NCI-H2227 (cell line): ENCODE results near the gene ZNF496.

Source experiments
- DNase-seq: peaks from one replicate; lab custom pipeline; 2025; ENCODE audit not compliant: unreplicated experiment; lab: John Stamatoyannopoulos, UW

The ZNF496 gene

GRCh38 chr1:247329097-247329617 lies 2.5 kb downstream of the ZNF496 start:
- DNase-seq = no peak

DNA sequence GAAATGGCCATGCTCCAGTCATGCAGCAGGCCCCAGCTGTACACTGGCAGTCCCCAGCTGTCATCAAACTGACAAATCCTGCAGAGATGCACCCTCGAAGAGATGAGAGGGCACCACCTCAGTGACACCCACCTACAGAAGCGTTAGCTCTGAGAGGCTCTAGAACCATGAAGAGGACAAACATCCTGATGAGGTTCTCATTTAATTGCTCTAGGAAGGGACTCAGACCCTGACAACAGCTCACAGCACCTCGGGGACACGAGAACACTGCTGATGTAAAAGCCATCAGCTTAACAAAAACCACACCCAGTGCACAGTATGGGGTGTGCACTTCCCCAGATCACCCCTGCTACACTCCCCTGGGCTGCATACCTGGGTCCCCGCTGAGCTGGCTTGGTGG lies 3.4 kb downstream of the ZNF496 start:
- no peak for DNase-seq

- DNase-seq = no peak
Observed at GRCh38 chr1:247326411-247327130, 5.1 kb downstream of the ZNF496 start.

- DNase-seq = no peak
Observed at GRCh38 chr1:247324923-247325322, 6.7 kb downstream of the ZNF496 start.

DNA sequence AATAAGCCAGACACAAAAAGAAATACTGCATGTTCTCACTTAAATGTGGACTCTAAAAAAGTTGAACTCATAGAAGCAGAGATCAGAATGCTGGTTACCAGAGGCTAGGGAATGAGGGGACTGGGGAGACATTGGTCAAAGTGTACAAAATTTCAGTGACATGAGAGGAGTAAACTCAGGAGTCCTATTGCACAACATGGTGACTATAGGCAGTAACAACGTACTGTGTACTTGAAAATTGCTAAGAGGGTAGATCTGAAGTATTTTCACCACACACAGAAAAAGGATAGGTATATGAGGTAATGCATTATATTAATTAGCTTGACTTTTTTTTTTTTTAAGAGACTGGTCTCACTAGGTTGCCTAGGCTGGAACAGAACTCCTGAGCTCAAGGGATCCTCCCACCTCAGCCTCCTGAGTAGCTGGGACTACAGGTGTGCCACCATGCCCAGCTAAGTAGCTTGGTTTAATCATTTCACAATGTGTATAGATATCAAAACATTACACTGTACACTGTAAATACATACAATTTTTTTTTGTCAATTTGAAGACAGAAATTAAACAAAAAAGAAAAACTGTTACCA lies 7.4 kb downstream of the ZNF496 start:
- DNase-seq = no peak

GRCh38 chr1:247322849-247323586 lies 8.6 kb downstream of the ZNF496 start:
- no peak for DNase-seq

DNA sequence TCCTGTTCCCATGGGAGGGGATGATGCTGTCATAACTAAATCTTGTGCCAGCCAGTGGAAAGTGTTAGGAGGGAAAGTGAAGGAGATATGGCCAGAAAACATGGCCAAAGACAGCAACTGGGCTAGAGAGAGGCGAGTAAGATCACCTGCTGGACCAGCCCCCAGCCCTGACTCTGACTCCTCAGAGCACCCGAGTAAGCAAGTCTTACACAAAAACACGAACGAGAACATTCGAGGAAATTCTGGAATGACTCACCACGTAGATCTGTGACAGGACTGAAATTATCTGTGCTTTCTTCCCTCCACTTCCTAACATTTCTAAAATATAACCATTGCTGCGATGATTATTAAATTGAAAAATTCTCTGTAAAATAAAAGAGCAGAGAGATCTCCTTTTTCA lies 9.2 kb downstream of the ZNF496 start:
- DNase-seq = no peak

GRCh38 chr1:247317702-247318101 lies 14.0 kb downstream of the ZNF496 start:
- DNase-seq = no peak

DNA sequence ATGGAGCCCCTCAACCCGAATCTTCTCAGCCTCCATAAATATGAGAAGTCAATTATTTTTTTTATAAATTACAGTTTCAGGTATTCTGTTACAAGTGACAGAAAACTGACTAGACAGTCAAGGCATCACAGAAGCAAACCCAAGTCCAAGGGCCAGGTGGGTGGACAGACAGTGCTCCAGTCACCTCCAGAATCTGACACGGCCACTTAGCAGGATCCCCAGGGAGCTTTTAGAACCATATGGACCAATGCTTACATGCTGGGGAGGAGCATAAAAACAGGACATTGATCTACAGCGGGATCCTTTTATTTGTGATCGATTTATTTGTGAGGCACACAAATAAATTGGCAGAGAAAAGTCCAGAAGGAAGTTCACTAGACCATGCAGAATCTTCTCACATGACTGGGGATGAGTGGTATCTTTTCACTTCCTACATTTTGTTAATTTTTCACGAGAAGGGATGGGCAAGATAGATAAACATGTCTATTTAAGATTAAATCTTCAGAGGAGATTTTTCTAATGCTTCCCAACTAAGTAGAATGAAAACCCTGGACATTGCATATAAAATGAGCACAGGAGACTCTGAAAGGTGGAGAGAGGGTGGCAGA lies 15.0 kb downstream of the ZNF496 start:
- DNase-seq = no peak

DNA sequence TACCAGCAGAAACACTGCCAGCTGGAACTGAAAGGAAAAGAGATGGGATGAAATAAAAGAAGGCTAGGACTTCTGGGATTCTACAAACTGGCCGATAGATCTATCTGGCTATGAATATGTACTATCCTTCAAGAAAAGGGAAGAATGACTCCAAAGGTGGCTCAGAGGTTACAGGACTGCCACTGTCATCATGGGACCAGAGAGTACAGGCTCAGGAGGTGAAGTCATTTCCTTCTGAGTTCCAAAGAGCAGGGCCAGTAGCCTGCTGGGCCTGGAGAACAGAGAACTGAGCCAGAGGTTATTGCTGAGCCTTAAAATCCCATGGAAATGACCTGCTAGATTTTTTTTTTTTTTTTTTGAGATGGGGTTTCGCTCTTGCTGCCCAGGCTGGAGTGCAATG lies 27.6 kb downstream of the ZNF496 start:
- DNase-seq = no peak

DNA sequence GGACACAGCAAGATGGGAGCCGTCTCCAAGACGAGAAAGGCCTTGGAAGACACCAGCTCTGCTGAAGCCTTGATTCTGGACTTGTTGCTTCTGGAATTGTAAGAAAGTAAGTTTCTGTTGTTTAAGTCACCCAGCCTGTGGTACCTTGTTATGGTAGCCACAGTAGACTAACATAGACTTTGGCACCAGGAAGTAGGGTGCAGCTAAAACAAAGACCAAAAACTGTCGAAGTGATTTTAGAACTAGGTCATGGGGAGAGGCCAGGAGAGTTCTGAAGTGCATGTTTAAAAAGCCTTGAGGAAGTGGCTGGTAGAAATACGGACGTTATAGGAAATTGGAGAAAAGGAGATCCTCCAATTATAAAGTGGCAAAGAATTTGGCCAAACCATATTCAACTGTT lies 28.5 kb downstream of the ZNF496 start:
- DNase-seq = no peak

GRCh38 chr1:247301176-247301540 lies 30.5 kb downstream of the ZNF496 start:
- DNase-seq = no peak

DNA sequence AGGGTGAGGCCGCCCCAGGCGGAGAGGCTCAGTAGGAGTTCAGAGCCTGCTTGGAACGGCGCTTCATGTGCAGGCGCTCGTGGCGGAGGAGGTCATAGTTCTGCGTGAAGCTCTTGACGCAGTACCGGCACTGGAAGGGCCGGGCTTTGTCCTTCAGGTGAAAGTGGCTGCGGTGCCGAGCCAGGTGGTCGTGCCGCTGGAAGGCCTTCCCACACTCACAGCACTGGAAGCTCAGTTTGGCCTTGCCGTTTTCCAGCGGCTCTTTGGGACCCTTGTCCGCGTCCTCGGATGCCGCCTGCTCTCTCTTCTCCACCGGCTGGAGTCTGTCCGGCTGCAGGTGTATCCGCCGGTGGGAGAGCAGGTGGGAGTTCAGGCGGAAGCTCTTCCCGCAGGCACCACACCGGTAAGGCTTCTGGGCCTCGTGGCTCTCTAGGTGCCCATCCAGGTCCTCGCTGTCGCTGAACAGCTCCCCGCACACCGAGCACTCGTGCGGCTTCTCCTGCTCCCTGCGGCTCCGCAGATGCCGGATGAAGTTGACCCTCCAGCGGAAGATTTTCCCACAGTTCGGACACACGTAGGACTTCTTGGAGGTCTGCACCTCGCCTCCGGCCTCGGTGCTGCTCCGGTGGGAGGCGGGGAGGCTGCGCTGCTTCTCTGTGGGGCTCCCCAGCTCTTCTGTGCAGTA lies 31.0 kb downstream of the ZNF496 start:
- DNase-seq = no peak

GRCh38 chr1:247299723-247300381 lies 31.8 kb downstream of the ZNF496 start:
- no peak for DNase-seq

DNA sequence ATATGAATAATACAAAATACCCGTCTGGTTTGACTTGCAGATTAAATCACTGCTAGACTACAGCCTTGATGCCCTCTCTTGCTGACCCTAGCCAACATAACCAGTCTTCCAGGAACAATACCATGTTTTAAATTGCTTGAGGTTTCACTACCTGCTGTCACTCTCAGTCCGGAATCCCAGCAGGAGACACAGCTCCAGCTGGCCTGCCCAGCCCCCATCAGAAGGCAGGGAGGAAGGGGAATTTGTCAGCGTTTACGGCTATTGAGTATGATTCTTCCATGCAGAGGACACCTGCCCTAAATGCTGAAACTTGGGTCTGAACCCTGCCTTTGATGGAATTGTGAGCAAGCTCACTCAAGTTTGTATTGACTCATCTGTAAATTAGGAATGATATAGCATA lies 33.0 kb downstream of the ZNF496 start:
- DNase-seq = no peak

DNA sequence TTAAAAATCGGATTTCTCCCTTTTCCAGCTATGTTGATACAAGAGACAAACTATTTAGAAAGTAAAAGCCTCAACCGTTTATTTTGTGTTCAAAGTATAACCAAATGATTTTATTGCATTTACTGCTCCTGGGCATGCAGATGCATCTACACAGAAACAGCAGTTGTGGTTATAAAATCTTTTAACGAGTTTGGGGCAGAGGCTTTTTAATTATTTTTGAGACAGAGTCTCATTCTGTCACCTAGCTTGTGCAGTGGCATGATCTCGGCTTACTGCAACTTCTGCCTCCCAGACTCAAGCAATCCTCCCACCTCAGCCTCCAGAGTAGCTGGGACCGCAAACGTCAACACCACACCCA lies 33.6 kb downstream of the ZNF496 start:
- no peak for DNase-seq

- DNase-seq = no peak
Observed at GRCh38 chr1:247297263-247298123, 34.2 kb downstream of the ZNF496 start.

DNA sequence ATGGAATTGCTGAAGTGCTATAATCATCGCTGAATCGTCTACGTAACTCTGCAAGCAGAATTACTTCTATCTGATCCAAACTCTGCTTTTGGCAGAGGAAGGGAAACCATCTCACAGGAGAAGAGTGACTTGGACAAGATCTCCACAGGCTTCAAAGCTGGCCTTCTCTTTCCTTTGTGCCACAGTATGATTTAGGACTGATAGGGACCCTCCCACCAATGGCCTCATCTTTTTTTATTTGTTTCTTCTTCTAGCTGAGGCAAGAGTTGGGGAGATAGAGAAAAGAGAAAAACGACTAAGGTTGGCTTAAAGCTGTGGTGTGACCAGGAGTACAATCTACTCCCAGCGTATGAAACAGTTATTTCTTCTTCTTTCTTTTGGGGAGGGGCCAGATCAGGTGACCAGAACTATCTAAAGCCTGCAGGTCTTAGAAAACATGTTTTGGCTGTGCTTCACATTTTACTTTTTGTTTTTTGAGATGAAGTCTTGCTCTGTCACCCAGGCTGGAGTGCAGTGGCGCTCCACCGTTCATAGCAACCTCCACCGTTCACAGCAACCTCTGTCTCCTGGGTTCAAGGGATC lies 35.0 kb downstream of the ZNF496 start:
- DNase-seq = no peak

GRCh38 chr1:247295746-247296145 lies 35.9 kb downstream of the ZNF496 start:
- DNase-seq = no peak
